HEK293 (cell line): Measurements from ENCODE around the gene TM6SF1.

Experiments
- BCL11A ChIP-seq: fragments of 450-650 bp; formaldehyde crosslinking; IDR thresholded peaks from 2 replicates; pipeline ENCODE4 v1.5.1; 2016; ENCODE audit warnings: low read depth, missing biosample characterization, missing genetic modification characterization
- KLF16 ChIP-seq: fragments of 450-650 bp; formaldehyde crosslinking; IDR thresholded peaks from 2 replicates; pipeline ENCODE4 v1.5.1; 2017; ENCODE audit warnings: missing biosample characterization, missing genetic modification characterization
- KLF9 ChIP-seq: fragments of 450-650 bp; formaldehyde crosslinking; IDR thresholded peaks from 2 replicates; pipeline ENCODE4 v1.5.1; 2016; ENCODE audit warnings: missing biosample characterization, missing genetic modification characterization, low read depth
- YY1 ChIP-seq: fragments of 450-650 bp; formaldehyde crosslinking; IDR thresholded peaks from 2 replicates; pipeline ENCODE4 v1.5.1; 2018; ENCODE audit warnings: missing biosample characterization, missing genetic modification characterization
- ZNF24 ChIP-seq: fragments of 450-650 bp; formaldehyde crosslinking; IDR thresholded peaks from 2 replicates; pipeline ENCODE4 v1.5.1; 2016; ENCODE audit warnings: missing biosample characterization, missing genetic modification characterization
- ZNF248 ChIP-seq: fragments of 450-650 bp; formaldehyde crosslinking; IDR thresholded peaks from 2 replicates; pipeline ENCODE4 v1.5.1; 2017; ENCODE audit warnings: missing biosample characterization, missing genetic modification characterization
- TF ChIP-seq, protein P1 (sequence below): fragments of 450-650 bp; formaldehyde crosslinking; IDR thresholded peaks from 2 replicates; pipeline ENCODE4 v1.5.1; 2016; ENCODE audit warnings: missing biosample characterization, missing genetic modification characterization
- TF ChIP-seq, protein P2 (sequence below): fragments of 450-650 bp; formaldehyde crosslinking; IDR thresholded peaks from 2 replicates; pipeline ENCODE4 v1.5.1; 2016; ENCODE audit warnings: missing biosample characterization, missing genetic modification characterization
- TF ChIP-seq, protein P3 (sequence below): fragments of 450-650 bp; formaldehyde crosslinking; IDR thresholded peaks from 2 replicates; pipeline ENCODE4 v1.5.1; 2016; ENCODE audit warnings: missing biosample characterization, missing genetic modification characterization
- TF ChIP-seq, protein P4 (sequence below): fragments of 450-650 bp; formaldehyde crosslinking; IDR thresholded peaks from 2 replicates; pipeline ENCODE4 v1.5.1; 2016; ENCODE audit warnings: missing biosample characterization, missing genetic modification characterization
- TF ChIP-seq, protein P5 (sequence below): fragments of 450-650 bp; formaldehyde crosslinking; IDR thresholded peaks from 2 replicates; pipeline ENCODE4 v1.5.1; 2016; ENCODE audit warnings: missing biosample characterization, missing genetic modification characterization

DNA sequence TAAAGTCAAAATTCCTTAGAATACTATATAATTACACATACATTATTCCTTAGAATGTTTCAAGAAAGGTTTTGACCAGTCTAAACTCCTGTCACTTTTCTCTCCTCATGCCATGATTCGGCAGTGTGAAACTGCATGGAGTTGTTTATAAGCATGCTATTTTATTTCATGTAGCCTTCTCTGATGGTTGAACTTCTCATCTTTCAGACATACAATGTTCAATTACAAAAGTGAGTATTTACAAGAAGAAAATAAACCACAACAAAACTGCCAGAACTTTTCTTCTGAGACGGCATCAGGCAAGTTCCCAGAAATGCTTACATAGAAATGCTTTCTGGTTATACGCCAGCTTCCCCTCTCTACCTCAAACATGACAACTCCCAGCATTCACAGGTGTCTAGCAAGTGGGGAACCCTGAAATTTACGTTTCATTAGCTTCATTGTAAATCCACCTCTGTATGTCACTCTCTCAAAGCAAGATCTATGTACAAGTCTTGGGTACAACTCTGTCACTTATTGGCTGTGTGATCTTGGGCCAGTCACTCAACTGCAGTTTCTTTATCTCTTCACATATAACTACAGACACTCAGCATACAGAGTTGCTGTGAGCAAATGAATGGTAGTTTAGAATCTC is 57.4 kb downstream of the TM6SF1 start:
- TF ChIP-seq YY1 (tag by site-specific recombination) (no peak), KLF16 (tag by site-specific recombination) (no peak), ZNF248 (no peak), BCL11A (tag by site-specific recombination) (no peak), KLF9 (tag by site-specific recombination) (no peak), ZNF24 (no peak)
- TF ChIP-seq, protein P1, sequence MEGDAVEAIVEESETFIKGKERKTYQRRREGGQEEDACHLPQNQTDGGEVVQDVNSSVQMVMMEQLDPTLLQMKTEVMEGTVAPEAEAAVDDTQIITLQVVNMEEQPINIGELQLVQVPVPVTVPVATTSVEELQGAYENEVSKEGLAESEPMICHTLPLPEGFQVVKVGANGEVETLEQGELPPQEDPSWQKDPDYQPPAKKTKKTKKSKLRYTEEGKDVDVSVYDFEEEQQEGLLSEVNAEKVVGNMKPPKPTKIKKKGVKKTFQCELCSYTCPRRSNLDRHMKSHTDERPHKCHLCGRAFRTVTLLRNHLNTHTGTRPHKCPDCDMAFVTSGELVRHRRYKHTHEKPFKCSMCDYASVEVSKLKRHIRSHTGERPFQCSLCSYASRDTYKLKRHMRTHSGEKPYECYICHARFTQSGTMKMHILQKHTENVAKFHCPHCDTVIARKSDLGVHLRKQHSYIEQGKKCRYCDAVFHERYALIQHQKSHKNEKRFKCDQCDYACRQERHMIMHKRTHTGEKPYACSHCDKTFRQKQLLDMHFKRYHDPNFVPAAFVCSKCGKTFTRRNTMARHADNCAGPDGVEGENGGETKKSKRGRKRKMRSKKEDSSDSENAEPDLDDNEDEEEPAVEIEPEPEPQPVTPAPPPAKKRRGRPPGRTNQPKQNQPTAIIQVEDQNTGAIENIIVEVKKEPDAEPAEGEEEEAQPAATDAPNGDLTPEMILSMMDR (tag by site-specific recombination) = no peak
- TF ChIP-seq, protein P2, sequence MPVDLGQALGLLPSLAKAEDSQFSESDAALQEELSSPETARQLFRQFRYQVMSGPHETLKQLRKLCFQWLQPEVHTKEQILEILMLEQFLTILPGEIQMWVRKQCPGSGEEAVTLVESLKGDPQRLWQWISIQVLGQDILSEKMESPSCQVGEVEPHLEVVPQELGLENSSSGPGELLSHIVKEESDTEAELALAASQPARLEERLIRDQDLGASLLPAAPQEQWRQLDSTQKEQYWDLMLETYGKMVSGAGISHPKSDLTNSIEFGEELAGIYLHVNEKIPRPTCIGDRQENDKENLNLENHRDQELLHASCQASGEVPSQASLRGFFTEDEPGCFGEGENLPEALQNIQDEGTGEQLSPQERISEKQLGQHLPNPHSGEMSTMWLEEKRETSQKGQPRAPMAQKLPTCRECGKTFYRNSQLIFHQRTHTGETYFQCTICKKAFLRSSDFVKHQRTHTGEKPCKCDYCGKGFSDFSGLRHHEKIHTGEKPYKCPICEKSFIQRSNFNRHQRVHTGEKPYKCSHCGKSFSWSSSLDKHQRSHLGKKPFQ (tag by site-specific recombination) = no peak
- TF ChIP-seq, protein P3, sequence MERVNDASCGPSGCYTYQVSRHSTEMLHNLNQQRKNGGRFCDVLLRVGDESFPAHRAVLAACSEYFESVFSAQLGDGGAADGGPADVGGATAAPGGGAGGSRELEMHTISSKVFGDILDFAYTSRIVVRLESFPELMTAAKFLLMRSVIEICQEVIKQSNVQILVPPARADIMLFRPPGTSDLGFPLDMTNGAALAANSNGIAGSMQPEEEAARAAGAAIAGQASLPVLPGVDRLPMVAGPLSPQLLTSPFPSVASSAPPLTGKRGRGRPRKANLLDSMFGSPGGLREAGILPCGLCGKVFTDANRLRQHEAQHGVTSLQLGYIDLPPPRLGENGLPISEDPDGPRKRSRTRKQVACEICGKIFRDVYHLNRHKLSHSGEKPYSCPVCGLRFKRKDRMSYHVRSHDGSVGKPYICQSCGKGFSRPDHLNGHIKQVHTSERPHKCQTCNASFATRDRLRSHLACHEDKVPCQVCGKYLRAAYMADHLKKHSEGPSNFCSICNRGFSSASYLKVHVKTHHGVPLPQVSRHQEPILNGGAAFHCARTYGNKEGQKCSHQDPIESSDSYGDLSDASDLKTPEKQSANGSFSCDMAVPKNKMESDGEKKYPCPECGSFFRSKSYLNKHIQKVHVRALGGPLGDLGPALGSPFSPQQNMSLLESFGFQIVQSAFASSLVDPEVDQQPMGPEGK = no peak
- TF ChIP-seq, protein P4, sequence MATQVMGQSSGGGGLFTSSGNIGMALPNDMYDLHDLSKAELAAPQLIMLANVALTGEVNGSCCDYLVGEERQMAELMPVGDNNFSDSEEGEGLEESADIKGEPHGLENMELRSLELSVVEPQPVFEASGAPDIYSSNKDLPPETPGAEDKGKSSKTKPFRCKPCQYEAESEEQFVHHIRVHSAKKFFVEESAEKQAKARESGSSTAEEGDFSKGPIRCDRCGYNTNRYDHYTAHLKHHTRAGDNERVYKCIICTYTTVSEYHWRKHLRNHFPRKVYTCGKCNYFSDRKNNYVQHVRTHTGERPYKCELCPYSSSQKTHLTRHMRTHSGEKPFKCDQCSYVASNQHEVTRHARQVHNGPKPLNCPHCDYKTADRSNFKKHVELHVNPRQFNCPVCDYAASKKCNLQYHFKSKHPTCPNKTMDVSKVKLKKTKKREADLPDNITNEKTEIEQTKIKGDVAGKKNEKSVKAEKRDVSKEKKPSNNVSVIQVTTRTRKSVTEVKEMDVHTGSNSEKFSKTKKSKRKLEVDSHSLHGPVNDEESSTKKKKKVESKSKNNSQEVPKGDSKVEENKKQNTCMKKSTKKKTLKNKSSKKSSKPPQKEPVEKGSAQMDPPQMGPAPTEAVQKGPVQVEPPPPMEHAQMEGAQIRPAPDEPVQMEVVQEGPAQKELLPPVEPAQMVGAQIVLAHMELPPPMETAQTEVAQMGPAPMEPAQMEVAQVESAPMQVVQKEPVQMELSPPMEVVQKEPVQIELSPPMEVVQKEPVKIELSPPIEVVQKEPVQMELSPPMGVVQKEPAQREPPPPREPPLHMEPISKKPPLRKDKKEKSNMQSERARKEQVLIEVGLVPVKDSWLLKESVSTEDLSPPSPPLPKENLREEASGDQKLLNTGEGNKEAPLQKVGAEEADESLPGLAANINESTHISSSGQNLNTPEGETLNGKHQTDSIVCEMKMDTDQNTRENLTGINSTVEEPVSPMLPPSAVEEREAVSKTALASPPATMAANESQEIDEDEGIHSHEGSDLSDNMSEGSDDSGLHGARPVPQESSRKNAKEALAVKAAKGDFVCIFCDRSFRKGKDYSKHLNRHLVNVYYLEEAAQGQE (tag by site-specific recombination) = no peak
- TF ChIP-seq, protein P5, sequence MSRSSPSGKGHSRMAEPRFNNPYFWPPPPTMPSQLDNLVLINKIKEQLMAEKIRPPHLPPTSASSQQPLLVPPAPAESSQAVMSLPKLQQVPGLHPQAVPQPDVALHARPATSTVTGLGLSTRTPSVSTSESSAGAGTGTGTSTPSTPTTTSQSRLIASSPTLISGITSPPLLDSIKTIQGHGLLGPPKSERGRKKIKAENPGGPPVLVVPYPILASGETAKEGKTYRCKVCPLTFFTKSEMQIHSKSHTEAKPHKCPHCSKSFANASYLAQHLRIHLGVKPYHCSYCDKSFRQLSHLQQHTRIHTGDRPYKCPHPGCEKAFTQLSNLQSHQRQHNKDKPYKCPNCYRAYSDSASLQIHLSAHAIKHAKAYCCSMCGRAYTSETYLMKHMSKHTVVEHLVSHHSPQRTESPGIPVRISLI (tag by site-specific recombination) = no peak
